NCI-H2081 (cell line): ENCODE measurements around the gene SELENOP.

Source experiments
- DNase-seq, 2 experiments: peaks; one replicate each; lab custom pipeline; 2025; lab: John Stamatoyannopoulos, UW

The SELENOP gene

GRCh38 chr5:42798284-42799240, 13.1 kb downstream of the SELENOP start:
- no peak for DNase-seq

DNA sequence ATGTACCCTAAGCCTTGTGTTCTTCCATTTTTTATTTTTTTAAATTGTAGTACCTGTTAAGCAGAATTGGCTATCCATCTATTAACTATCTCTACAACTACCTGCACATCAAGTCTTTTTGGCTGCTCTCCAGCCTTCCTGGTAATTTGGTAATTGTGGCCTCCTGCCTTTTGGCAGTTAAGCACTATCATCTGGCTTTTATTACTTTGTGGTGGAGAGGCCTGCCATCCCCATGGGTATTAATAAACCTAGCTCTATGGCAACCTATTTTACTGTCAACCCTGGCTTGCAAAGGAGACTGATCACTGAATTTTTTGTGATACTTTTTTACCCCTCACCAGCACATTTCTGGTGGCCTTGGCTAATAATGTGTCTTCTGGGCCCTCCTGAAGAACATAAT, 20.5 kb downstream of the SELENOP start:
- peak; percentile 46 to 59 for DNase-seq

- DNase-seq = no peak
Measured at GRCh38 chr5:42787845-42788244, 23.8 kb downstream of the SELENOP start.

GRCh38 chr5:42787073-42787472, 24.6 kb downstream of the SELENOP start:
- DNase-seq = no peak

DNA sequence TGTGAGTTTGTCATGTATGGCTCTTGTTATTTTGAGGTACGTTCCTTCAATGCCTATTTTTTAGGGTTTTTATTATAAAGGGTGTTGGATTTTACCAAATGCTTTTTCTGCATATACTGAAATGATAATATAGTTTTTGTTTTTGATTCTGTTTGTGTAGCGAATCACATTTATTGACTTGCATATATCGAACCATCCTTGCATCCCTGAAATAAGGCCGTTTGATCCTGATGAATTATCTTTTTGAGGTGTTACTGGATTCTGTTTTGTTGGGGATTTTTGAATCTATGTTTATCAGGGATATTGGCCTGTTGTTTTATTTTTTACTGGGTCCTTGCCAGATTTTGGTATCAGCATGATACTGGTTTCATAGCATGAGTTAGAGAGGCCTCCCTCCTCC, 25.9 kb downstream of the SELENOP start:
- DNase-seq = no peak

DNA sequence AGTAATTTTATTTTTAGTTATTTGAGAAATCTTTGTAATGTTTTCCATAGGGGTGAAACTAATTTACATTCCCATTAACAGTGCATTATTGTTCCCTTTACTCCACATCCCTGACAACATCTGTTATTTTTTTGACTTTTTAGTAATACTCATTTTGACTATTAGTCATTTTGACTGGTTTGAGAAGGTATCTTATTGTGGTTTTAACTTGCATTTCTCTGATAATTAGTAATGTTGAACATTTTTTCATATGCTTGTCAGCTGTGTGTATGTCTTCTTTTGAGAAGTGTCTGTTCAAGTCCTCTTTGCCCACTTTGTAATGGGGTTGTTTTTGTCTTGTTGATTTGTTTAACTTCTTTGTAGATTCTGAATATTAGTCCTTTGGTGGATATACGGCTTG, 27.6 kb downstream of the SELENOP start:
- DNase-seq = no peak

- no peak for DNase-seq
Measured at GRCh38 chr5:42781584-42781983, 30.1 kb downstream of the SELENOP start.

- DNase-seq = no peak
Measured at GRCh38 chr5:42779083-42779482, 32.6 kb downstream of the SELENOP start.

DNA sequence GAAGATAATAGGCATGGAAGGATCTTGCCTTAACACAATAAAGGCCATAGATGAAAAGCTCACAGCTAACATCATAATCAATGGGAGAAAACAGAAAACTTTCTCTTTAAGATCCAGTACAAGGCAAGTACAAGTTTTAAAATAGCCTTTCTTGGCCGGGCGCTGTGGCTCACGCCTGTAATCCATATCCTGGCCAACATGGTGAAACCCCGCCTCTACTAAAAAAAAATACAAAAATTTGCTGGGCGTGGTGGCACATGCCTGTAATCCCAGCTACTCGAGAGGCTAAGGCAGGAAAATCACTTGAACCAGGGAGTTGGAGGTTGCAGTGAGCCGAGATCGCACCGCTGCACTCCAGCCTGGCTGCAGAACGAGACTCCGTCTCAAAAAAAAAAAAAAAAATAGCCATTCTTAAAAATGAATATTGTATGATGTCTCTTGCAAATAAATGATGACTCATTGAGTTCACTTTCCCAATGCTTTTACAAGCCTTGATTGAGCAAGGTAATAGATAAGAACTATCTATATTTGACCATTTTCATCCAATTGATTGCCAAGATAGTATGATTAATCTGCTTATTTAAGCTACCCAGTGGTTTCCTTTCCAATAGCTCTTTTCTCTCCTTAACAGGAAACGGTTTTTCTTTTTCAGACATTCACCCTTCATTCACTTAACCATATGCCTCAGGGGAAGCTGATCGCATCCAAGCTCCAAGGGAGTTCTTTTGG, 39.3 kb downstream of the SELENOP start:
- no peak for DNase-seq

- no peak for DNase-seq
Measured at GRCh38 chr5:42770003-42770402, 41.7 kb downstream of the SELENOP start.

- no peak for DNase-seq
Measured at GRCh38 chr5:42768106-42768504, 43.6 kb downstream of the SELENOP start.

- DNase-seq = peak; percentile 16 to 39
Measured at GRCh38 chr5:42767491-42768105, 44.1 kb downstream of the SELENOP start.

GRCh38 chr5:42761791-42762190, 49.9 kb downstream of the SELENOP start:
- DNase-seq = no peak

- no peak for DNase-seq
Measured at GRCh38 chr5:42760426-42760825, 51.3 kb downstream of the SELENOP start.

DNA sequence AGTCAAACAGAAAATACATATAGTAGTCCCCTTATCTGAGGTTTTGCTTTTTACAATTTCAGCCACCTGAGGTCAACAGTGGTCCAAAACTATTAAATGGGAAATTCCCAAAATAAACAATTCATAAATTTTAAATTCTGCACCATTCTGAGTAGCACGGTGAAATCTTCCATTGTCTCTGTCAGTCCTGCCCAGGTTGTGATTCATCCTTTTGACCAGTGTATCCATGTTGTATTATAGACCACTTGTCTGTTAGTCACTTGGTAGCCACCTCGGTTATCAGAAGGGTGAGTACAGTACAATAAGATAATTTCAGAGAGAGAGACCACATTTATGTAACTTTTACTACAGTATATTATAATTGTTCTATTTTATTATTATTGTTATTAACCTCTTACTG, 52.2 kb downstream of the SELENOP start:
- DNase-seq = no peak

DNA sequence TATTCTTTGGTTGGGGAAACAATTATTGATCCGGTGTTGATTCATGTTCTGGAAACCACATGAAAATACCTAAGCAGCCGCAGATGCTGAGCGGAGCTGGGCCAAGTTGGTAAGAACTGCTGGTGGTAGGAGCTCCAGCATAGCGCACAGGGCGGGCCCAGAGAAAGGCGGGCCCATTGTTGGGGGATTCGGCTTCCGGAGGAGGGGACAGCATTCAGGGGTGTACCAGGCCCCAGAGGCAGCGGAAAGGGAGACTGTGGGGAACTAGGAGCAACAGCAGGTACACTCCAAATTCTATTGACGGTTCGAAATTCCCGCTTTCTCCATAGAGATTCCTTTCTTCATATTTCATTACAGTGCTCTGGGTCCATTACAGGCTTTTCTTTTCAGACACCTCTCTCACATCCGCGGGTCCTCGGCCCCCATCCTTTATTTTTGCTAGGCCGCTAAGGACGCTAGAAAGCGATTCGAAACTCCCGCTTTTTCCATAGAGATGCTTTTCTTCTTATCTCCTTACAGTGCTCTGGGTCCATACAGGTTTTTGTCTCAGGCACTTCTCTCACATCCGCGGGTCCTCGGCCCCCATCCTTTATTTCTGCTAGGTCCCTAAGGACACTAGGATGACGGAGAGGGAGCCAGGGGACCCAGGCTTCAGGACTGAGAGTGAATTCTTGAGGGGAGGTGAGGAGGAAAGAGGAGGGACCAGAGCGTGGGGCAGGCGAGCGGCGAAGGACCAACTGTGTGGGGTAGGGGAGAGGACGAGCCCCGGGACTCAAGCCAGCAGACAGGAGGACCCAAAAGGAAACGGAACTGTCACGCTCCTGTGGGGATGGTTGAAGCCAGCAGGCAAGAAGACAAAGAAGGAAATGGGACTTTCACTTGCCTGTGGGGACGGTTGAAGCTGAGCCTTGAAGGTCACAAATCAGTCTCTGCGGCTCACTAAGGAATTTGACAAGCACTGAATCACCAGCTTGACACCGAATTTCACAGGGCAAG, 54.8 kb downstream of the SELENOP start, which contains the start of gene CCDC152:
TSS of gene CCDC152 (plus strand) at position 213 of the 996 bp plus-strand sequence. CDS start 2,304 bp downstream, outside the sequence.
- peak; percentile 32 to 56 for DNase-seq

DNA sequence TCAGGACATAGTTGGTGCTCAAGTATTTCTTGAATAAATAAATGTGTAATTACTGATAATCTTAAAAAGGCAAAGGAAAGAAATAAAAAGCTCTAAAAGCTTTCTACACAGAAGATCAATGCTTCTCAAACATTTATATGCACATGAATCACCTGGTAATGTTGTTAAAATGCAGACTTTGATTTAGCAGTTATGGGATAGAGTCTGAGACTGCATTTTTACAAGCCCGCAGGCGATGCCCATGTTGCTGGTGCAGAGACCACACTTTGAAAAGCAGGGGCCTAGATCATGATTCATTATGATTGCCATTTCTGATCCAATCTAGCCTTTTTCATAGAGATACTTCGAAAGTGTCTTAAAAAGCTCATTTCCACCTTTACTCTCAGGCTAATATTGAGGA, 58.6 kb downstream of the SELENOP start:
- DNase-seq = no peak

DNA sequence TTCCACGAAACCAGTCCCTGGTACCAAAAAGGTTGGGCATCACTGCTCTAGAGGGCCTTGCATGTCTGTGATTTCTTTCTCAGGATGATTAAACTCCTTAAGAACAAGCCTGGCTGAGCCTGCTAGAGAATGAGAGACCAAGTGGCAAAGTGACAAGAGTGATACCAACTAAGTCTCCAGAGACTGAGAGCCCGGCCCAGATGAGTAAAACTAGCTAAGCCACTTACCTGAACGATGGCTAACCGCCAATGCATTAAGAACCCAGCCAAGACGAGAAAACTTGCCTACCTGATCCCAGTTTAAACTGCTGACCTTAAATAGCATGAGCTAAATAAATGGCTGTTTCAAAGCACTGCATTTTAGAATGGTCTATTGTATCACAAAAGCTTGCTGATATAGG, 60.6 kb downstream of the SELENOP start:
- DNase-seq = no peak

- no peak for DNase-seq
Measured at GRCh38 chr5:42750507-42750906, 61.2 kb downstream of the SELENOP start.
